ENCODE results near the gene EVPL. TPM values are rescaled to one million over a fixed set of nuclear protein-coding genes. Genes with fewer than 3 reads are reported as not detected.

Gene EVPL
- total and polyA plus RNA-seq, 2 of the 13 experiments (the other 11 are each of a cell fraction or from before 2014, with no cell fraction given): 2.1 to 8.2 TPM

DNA sequence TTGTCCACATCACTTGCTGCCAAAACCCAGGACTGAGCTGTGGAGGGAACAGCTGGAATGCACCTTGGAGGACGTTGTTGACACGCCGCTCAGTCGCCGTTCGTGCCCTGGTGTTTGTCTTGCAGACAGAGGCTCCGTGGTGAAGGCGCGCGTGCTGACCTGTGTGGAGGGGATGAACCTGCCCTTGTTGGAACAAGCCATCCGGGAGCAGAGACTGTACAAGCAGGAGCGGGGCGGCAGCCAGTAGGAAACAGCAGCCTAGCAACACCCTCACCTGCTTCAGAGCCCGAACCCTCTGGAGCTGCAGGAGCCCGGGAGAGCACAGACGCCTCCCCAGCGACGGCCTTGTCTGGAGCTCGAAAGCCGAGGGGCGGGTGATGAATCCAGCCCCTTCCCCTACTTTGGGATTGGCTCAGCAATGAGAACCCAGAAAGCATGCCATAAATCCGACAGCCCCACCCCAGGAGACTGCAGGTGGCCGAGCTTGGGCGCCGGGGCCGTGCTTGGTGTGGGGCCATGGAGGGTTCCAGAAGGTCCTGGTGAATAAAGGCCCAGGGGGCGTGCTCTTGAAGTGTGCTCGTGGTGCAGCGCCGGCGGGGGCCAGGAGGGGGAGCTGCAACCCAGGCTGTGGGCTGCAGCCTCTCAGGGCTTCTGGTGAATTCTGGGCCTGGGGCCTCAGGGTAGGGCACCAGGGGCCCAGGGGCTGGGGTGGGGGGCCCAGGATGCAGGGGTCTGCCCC, 26.9 kb downstream of the EVPL start (continued):
- TF ChIP-seq ZNF547 (CRISPR knock-in tag; IDR thresholded peaks at IDR 0.05) (peak; percentile 92), ARNT2 (CRISPR knock-in tag; IDR thresholded peaks at IDR 0.05; ENCODE audit: low read depth) (peak; percentile 41; the same call in 1 of the 2 replicates), JARID2 (CRISPR knock-in tag; IDR thresholded peaks at IDR 0.05; ENCODE audit: insufficient replicate concordance) (no peak), ZNF878 (CRISPR knock-in tag; IDR thresholded peaks at IDR 0.05) (peak; percentile 27; the same call in 1 of the 2 replicates), ZNF354B (CRISPR knock-in tag; IDR thresholded peaks at IDR 0.05) (peak; percentile 50; the same call in 1 of the 2 replicates), GZF1 (CRISPR knock-in tag; IDR thresholded peaks at IDR 0.05) (peak; percentile 72; the same call in 1 of the 2 replicates), SOX5 (CRISPR knock-in tag; IDR thresholded peaks at IDR 0.05; ENCODE audit: borderline replicate concordance) (peak; percentile 45; the same call in 1 of the 2 replicates), FOXK1 (CRISPR knock-in tag; IDR thresholded peaks at IDR 0.05; ENCODE audit: borderline replicate concordance, low read depth) (peak; percentile 44; the same call in 1 of the 2 replicates), BRD4 (CRISPR knock-in tag; IDR thresholded peaks at IDR 0.05) (no peak), KMT2B (CRISPR knock-in tag; IDR thresholded peaks at IDR 0.05) (no peak), DPF2 (CRISPR knock-in tag; IDR thresholded peaks at IDR 0.05; ENCODE audit: borderline replicate concordance, low read depth) (peak; percentile 39; the same call in 1 of the 2 replicates)
- TF ChIP-seq, protein P1, sequence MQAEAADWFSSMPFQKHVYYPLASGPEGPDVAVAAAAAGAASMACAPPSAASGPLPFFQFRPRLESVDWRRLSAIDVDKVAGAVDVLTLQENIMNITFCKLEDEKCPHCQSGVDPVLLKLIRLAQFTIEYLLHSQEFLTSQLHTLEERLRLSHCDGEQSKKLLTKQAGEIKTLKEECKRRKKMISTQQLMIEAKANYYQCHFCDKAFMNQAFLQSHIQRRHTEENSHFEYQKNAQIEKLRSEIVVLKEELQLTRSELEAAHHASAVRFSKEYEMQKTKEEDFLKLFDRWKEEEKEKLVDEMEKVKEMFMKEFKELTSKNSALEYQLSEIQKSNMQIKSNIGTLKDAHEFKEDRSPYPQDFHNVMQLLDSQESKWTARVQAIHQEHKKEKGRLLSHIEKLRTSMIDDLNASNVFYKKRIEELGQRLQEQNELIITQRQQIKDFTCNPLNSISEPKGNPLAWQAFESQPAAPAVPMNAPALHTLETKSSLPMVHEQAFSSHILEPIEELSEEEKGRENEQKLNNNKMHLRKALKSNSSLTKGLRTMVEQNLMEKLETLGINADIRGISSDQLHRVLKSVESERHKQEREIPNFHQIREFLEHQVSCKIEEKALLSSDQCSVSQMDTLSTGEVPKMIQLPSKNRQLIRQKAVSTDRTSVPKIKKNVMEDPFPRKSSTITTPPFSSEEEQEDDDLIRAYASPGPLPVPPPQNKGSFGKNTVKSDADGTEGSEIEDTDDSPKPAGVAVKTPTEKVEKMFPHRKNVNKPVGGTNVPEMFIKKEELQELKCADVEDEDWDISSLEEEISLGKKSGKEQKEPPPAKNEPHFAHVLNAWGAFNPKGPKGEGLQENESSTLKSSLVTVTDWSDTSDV (CRISPR knock-in tag; IDR thresholded peaks at IDR 0.05): peak; percentile 75; the same call in 1 of the 2 replicates
- TF ChIP-seq, protein P2, sequence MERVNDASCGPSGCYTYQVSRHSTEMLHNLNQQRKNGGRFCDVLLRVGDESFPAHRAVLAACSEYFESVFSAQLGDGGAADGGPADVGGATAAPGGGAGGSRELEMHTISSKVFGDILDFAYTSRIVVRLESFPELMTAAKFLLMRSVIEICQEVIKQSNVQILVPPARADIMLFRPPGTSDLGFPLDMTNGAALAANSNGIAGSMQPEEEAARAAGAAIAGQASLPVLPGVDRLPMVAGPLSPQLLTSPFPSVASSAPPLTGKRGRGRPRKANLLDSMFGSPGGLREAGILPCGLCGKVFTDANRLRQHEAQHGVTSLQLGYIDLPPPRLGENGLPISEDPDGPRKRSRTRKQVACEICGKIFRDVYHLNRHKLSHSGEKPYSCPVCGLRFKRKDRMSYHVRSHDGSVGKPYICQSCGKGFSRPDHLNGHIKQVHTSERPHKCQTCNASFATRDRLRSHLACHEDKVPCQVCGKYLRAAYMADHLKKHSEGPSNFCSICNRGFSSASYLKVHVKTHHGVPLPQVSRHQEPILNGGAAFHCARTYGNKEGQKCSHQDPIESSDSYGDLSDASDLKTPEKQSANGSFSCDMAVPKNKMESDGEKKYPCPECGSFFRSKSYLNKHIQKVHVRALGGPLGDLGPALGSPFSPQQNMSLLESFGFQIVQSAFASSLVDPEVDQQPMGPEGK (CRISPR knock-in tag; IDR thresholded peaks at IDR 0.05): peak; percentile 39; the same call in 1 of the 2 replicates
- TF ChIP-seq, protein P3, sequence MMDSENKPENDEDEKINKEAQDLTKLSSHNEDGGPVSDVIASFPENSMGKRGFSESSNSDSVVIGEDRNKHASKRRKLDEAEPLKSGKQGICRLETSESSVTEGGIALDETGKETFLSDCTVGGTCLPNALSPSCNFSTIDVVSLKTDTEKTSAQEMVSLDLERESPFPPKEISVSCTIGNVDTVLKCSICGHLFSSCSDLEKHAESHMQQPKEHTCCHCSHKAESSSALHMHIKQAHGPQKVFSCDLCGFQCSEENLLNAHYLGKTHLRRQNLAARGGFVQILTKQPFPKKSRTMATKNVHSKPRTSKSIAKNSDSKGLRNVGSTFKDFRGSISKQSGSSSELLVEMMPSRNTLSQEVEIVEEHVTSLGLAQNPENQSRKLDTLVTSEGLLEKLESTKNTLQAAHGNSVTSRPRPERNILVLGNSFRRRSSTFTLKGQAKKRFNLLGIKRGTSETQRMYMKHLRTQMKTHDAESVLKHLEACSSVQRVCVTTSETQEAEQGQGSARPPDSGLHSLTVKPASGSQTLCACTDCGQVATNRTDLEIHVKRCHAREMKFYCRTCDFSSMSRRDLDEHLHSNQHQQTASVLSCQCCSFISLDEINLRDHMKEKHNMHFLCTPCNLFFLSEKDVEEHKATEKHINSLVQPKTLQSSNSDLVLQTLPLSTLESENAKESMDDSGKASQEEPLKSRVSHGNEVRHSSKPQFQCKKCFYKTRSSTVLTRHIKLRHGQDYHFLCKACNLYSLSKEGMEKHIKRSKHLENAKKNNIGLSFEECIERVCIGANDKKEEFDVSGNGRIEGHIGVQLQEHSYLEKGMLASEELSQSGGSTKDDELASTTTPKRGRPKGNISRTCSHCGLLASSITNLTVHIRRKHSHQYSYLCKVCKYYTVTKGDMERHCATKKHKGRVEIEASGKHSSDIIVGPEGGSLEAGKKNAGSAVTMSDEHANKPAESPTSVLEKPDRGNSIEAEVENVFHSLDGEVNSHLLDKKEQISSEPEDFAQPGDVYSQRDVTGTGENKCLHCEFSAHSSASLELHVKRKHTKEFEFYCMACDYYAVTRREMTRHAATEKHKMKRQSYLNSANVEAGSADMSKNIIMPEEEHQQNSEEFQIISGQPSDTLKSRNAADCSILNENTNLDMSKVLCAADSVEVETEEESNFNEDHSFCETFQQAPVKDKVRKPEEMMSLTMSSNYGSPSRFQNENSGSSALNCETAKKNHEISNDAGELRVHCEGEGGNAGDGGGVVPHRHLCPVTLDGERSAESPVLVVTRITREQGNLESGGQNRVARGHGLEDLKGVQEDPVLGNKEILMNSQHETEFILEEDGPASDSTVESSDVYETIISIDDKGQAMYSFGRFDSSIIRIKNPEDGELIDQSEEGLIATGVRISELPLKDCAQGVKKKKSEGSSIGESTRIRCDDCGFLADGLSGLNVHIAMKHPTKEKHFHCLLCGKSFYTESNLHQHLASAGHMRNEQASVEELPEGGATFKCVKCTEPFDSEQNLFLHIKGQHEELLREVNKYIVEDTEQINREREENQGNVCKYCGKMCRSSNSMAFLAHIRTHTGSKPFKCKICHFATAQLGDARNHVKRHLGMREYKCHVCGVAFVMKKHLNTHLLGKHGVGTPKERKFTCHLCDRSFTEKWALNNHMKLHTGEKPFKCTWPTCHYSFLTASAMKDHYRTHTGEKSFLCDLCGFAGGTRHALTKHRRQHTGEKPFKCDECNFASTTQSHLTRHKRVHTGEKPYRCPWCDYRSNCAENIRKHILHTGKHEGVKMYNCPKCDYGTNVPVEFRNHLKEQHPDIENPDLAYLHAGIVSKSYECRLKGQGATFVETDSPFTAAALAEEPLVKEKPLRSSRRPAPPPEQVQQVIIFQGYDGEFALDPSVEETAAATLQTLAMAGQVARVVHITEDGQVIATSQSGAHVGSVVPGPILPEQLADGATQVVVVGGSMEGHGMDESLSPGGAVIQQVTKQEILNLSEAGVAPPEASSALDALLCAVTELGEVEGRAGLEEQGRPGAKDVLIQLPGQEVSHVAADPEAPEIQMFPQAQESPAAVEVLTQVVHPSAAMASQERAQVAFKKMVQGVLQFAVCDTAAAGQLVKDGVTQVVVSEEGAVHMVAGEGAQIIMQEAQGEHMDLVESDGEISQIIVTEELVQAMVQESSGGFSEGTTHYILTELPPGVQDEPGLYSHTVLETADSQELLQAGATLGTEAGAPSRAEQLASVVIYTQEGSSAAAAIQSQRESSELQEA (CRISPR knock-in tag; IDR thresholded peaks at IDR 0.05; ENCODE audit: not compliant biosample characterization): peak; percentile 83

Data from HepG2 (cell line).